ENCODE results near the gene SPDYC.
"Not testable (repeated sequence)": the region's sequence is repeated elsewhere in the genome, so short reads cannot be mapped to it uniquely, and the experiment has no call there.

The SPDYC gene

GRCh38 chr11:65166893-65167292, 3.1 kb upstream of the SPDYC start:
- no peak for DNase-seq

- no peak for DNase-seq
These were observed 2.4 kb upstream of the SPDYC start for GRCh38 chr11:65167656-65168055.

GRCh38 chr11:65169164-65169641, 830 bp upstream of the SPDYC start:
- no peak for DNase-seq

GRCh38 chr11:65172600-65172999, 2.6 kb downstream of the SPDYC start:
- no peak for DNase-seq

GRCh38 chr11:65174571-65175010, 4.6 kb downstream of the SPDYC start:
- DNase-seq, result not testable (repeated sequence)

- peak in 20 of 58 donors; percentile 11 to 59 (median 34) for DNase-seq
These were observed 11.0 kb downstream of the SPDYC start for GRCh38 chr11:65180877-65181568.

- DNase-seq, result peak in 34 of 58 donors; percentile 18 to 62 (median 34)
These were observed 11.7 kb downstream of the SPDYC start, which contains the start of gene CAPN1 for GRCh38 chr11:65181569-65182257. Gene CAPN1 (plus strand): TSS chr11:65181928. CDS start chr11:65182702, 774 bp downstream.

GRCh38 chr11:65182258-65183170, 12.5 kb downstream of the SPDYC start:
- peak in 13 of 58 donors; percentile 6 to 45 (median 25) for DNase-seq

GRCh38 chr11:65183201-65183891, 13.3 kb downstream of the SPDYC start:
- no peak for DNase-seq

- DNase-seq, result peak in 1 of 58 donors; percentile 40
These were observed 14.1 kb downstream of the SPDYC start for GRCh38 chr11:65184146-65184545.

GRCh38 chr11:65185171-65185570, 15.1 kb downstream of the SPDYC start:
- no peak for DNase-seq

GRCh38 chr11:65185869-65186341, 15.9 kb downstream of the SPDYC start:
- DNase-seq, result no peak

GRCh38 chr11:65186701-65187100, 16.7 kb downstream of the SPDYC start:
- DNase-seq, result no peak

GRCh38 chr11:65187146-65187675, 17.2 kb downstream of the SPDYC start:
- DNase-seq, result no peak

GRCh38 chr11:65187971-65188461, 18.0 kb downstream of the SPDYC start:
- DNase-seq, result no peak

- no peak for DNase-seq
These were observed 18.5 kb downstream of the SPDYC start for GRCh38 chr11:65188486-65188885.

GRCh38 chr11:65189191-65189590, 19.2 kb downstream of the SPDYC start:
- DNase-seq, result no peak

GRCh38 chr11:65194564-65194963, 24.5 kb downstream of the SPDYC start:
- DNase-seq, result no peak

GRCh38 chr11:65204143-65204542, 34.1 kb downstream of the SPDYC start:
- DNase-seq, result no peak
